K562 (cell line): ENCODE measurements around the gene DNAJC25. TPM values are rescaled to one million over a fixed set of nuclear protein-coding genes. Genes with fewer than 3 reads are reported as not detected.

ENCODE experiments used
- ATAC-seq: fragments of 200-7000 bp; cut with Tn5 transposase; 3 replicates; pipeline ENCODE4 v1.9.1; 2020; ENCODE audit warnings: moderate library complexity
- BruUV-seq: library from RNA; stranded (reverse); fragments of 400-500 nt; replicated peaks from 2 replicates; lab custom pipeline; 2021; lab: Mats Ljungman, UMichigan
- CTCF ChIA-PET: fragments of 300-600 bp; formaldehyde crosslinking; extraction: SDS; loops from one replicate; lab custom pipeline; 2021; ENCODE audit warnings: low intra/inter-chr PET ratio; lab: Yijun Ruan, JAX
- POLR2A ChIA-PET: fragments of 300-600, 350-650 bp; sonication (Branson Sonifier 250); formaldehyde crosslinking; extraction: SDS; loops from one replicate; lab custom pipeline; 2021; ENCODE audit warnings: antibody characterized with exemption, inconsistent platforms; lab: Yijun Ruan, JAX
- DNase-seq, 4 experiments: peaks; one replicate each; pipeline versions ENCODE4 v3.0.0 to v3.0.0-alpha.2; 2011 to 2018; ENCODE audit warnings: low spot score in 3 of 4, mixed read lengths in 3 of 4; ENCODE audit errors: extremely low read depth in 1 of 4
- FAIRE-seq: peaks from 2 replicates; lab custom pipeline; 2011; peaks lifted over from hg19 to GRCh38; lab: Jason Lieb, UNC
- H2AFZ ChIP-seq: 2 replicates; pipeline ENCODE4 v1.6.0; 2011; ENCODE audit warnings: low read depth, low read length, control low read depth, inconsistent platforms
- H3K27ac ChIP-seq: fragments of 200-600 bp; 3 replicates; pipeline ENCODE4 v1.8.0; 2011; ENCODE audit warnings: low read depth, mild to moderate bottlenecking, control low read depth, inconsistent platforms, low read length, moderate library complexity, mixed read lengths; ENCODE audit errors: extremely low read depth
- H3K27me3 ChIP-seq, 2 experiments: fragments of 300-600 bp in 1 of 2; 2 replicates in 1 of 2; 3 replicates in 1 of 2; pipeline versions ENCODE4 v1.6.0 to v1.8.0; 2011; ENCODE audit warnings: inconsistent platforms in 2 of 2, low read length in 2 of 2, mild to moderate bottlenecking in 1 of 2, mixed read lengths in 1 of 2, moderate library complexity in 1 of 2; ENCODE audit not compliant: control insufficient read depth in 2 of 2, insufficient read depth in 2 of 2
- H3K36me3 ChIP-seq: fragments of 300-600 bp; 3 replicates; pipeline ENCODE4 v1.8.0; 2011; ENCODE audit warnings: mild to moderate bottlenecking, low read length, inconsistent platforms; ENCODE audit not compliant: control insufficient read depth, insufficient read depth
- H3K4me1 ChIP-seq, 2 experiments: fragments of 200-600 bp in 1 of 2; replicated peaks in 1 of 2; 2 replicates in 1 of 2; 3 replicates in 1 of 2; pipeline versions ENCODE4 v1.5.1 to v1.8.0; 2011; ENCODE audit warnings: inconsistent platforms in 2 of 2, low read length in 2 of 2, mild to moderate bottlenecking in 1 of 2, mixed read lengths in 1 of 2, moderate library complexity in 1 of 2; ENCODE audit not compliant: control insufficient read depth in 2 of 2, insufficient read depth in 2 of 2
- H3K4me2 ChIP-seq: 2 replicates; pipeline ENCODE4 v1.6.1; 2011; ENCODE audit warnings: low read length, control low read depth, inconsistent platforms, mixed read lengths; ENCODE audit not compliant: insufficient read depth
- H3K4me3 ChIP-seq: fragments of 200-600 bp; sonication (generic), shearing (Covaris generic); 2 replicates; pipeline ENCODE4 v1.5.1; 2016; ENCODE audit warnings: control low read depth, inconsistent platforms
- H3K79me2 ChIP-seq: fragments of 200-600 bp; 3 replicates; pipeline ENCODE4 v1.8.0; 2011; ENCODE audit warnings: low read length, inconsistent platforms; ENCODE audit not compliant: control insufficient read depth, insufficient read depth
- H3K9ac ChIP-seq, 2 experiments: 2 replicates each; pipeline versions ENCODE4 v1.6.0 to v1.6.1; 2011; ENCODE audit warnings: low read depth in 2 of 2, low read length in 2 of 2, control low read depth in 1 of 2, inconsistent platforms in 1 of 2, mild to moderate bottlenecking in 1 of 2, mixed read lengths in 1 of 2; ENCODE audit not compliant: insufficient read depth in 1 of 2
- H3K9me1 ChIP-seq: one replicate; pipeline ENCODE4 v1.6.0; 2011; ENCODE audit warnings: inconsistent platforms, mild to moderate bottlenecking, low read length, moderate library complexity; ENCODE audit not compliant: control insufficient read depth, insufficient read depth
- H3K9me3 ChIP-seq: replicated peaks from 2 replicates; pipeline ENCODE4 v1.5.1; 2011; ENCODE audit warnings: low read depth, low read length, inconsistent platforms; ENCODE audit not compliant: control insufficient read depth, insufficient read depth
- H4K20me1 ChIP-seq: replicated peaks from 2 replicates; pipeline ENCODE4 v1.6.1; 2011; ENCODE audit warnings: low read length, inconsistent platforms, mixed read lengths; ENCODE audit not compliant: control insufficient read depth, insufficient read depth
- CBFA2T3 ChIP-seq: fragments of 450-650 bp; IDR thresholded peaks from 2 replicates; pipeline ENCODE4 v1.6.1; 2017
- ELF2 ChIP-seq: fragments of 250-450 bp; sonication (Bioruptor Pico); IDR thresholded peaks from 2 replicates; pipeline ENCODE4 v1.5.0; 2021; ENCODE audit warnings: mild to moderate bottlenecking
- GTF2A2 ChIP-seq: IDR thresholded peaks from 2 replicates; pipeline ENCODE4 v1.6.1; 2016; ENCODE audit warnings: mild to moderate bottlenecking, missing genetic modification characterization, missing compliant biosample characterization
- GTF2F1 ChIP-seq: IDR thresholded peaks from 2 replicates; pipeline ENCODE4 v1.6.1; 2011; ENCODE audit warnings: low read depth, low read length, improper control_type of control experiment
- IRF1 ChIP-seq: sonication (generic); formaldehyde crosslinking; IDR thresholded peaks from 2 replicates; pipeline ENCODE4 v1.8.0; 2022; ENCODE audit warnings: missing genetic modification reagents, mild to moderate bottlenecking, borderline replicate concordance
- KDM1A ChIP-seq, 2 experiments: fragments of 450-650 bp; IDR thresholded peaks; 2 replicates each; pipeline ENCODE4 v1.6.1; 2016; ENCODE audit warnings: mild to moderate bottlenecking in 2 of 2
- MAFF ChIP-seq: IDR thresholded peaks from 2 replicates; pipeline ENCODE4 v1.6.1; 2012; ENCODE audit warnings: low read length, improper control_type of control experiment
- MAFG ChIP-seq: fragments of 450-650 bp; conservative IDR thresholded peaks from 2 replicates; pipeline ENCODE4 v1.6.1; 2016; ENCODE audit warnings: missing genetic modification characterization, missing compliant biosample characterization
- MAZ ChIP-seq, 2 experiments: fragments of 450-650 bp in 1 of 2; sonication (generic) in 1 of 2; formaldehyde crosslinking; IDR thresholded peaks in 1 of 2; conservative IDR thresholded peaks in 1 of 2; 2 replicates each; pipeline versions ENCODE4 v1.4.0 to v1.5.0; 2020; ENCODE audit warnings: mild to moderate bottlenecking in 1 of 2, missing genetic modification reagents in 1 of 2
- MEF2D ChIP-seq: conservative IDR thresholded peaks from 2 replicates; pipeline ENCODE4 v1.6.1; 2016; ENCODE audit warnings: low read depth, missing genetic modification characterization, missing compliant biosample characterization
- MYC ChIP-seq, 2 experiments: fragments of 250-450 bp in 1 of 2; sonication (Bioruptor Pico) in 1 of 2; IDR thresholded peaks; 2 replicates each; pipeline versions ENCODE4 v1.5.1 to v1.6.1; 2012 to 2021; ENCODE audit warnings: low read depth in 2 of 2, borderline replicate concordance in 1 of 2, improper control_type of control experiment in 1 of 2, low read length in 1 of 2, mild to moderate bottlenecking in 1 of 2, moderate library complexity in 1 of 2
- MYNN ChIP-seq, 2 experiments: sonication (generic); formaldehyde crosslinking in 1 of 2; IDR thresholded peaks; 2 replicates each; pipeline versions ENCODE4 v1.5.0 to v1.6.1; 2016 to 2020; ENCODE audit warnings: antibody characterized with exemption in 1 of 2, missing genetic modification reagents in 1 of 2
- SMARCB1 ChIP-seq: IDR thresholded peaks from 2 replicates; pipeline ENCODE4 v1.6.1; 2011; ENCODE audit warnings: improper control_type of control experiment, low read depth; ENCODE audit not compliant: insufficient read length
- SRSF7 ChIP-seq: fragments of 200-400 bp; formaldehyde crosslinking; optimal IDR thresholded peaks from 2 replicates; pipeline ENCODE3; 2017; ENCODE audit warnings: mild to moderate bottlenecking, low read depth, low read length
- TAL1 ChIP-seq: fragments of 450-650 bp; IDR thresholded peaks from 2 replicates; pipeline ENCODE4 v1.6.1; 2016; ENCODE audit warnings: mild to moderate bottlenecking
- ZNF23 ChIP-seq: fragments of 250-450 bp; sonication (Bioruptor Pico); IDR thresholded peaks from 2 replicates; pipeline ENCODE4 v1.4.0; 2020; ENCODE audit warnings: mild to moderate bottlenecking
- ZNF232 ChIP-seq: sonication (generic); formaldehyde crosslinking; IDR thresholded peaks from 2 replicates; pipeline ENCODE4 v1.8.0; 2022; ENCODE audit warnings: mild to moderate bottlenecking, missing genetic modification reagents
- ZNF551 ChIP-seq: fragments of 250-450 bp; sonication (Bioruptor Pico); IDR thresholded peaks from 2 replicates; pipeline ENCODE4 v1.5.0; 2021; ENCODE audit warnings: mild to moderate bottlenecking, moderate library complexity
- WGBS: fragments of 100-300 bp; shearing (Covaris generic); methylation state at CpG from one replicate; pipeline ENCODE4 v1.1.6; 2016; ENCODE audit warnings: low coverage, mixed read lengths; ENCODE audit not compliant: insufficient coverage; ENCODE audit errors: missing lambda C conversion rate; 5-methylcytosine and 5-hydroxymethylcytosine counted together
- in situ Hi-C: fragments of 300-500 bp; cut with MboI; formaldehyde crosslinking; loops from 4 replicates; pipeline ENCODE4 v1.15.0; 2018; ENCODE audit warnings: inconsistent platforms, mixed read lengths
- intact Hi-C: fragments of 100-400 bp; cut with micrococcal nuclease; formaldehyde crosslinking; loops from 2 replicates; pipeline ENCODE4 v1.14.2; 2022
- polyA plus RNA-seq, 8 experiments: library from polyadenylated mRNA; depleted of rRNA in 4 of 8; stranded (reverse) in 5 of 8; unstranded in 3 of 8; fragments of >200 nt; fragmentation: Nextera tagmentation in 2 of 8; fragmentation: Illumina TruSeq in 1 of 8; extraction: Ambion mirVana in 2 of 8; extraction: Trizol in 1 of 8; gene quantifications; 2 replicates each; pipeline versions ENCODE4 v1.2.1 to v1.2.3, GENCODE V29; 2011 to 2014; ENCODE audit warnings: inconsistent platforms in 1 of 8, missing spikeins in 1 of 8
- total RNA-seq, 7 experiments: library from RNA; depleted of rRNA in 6 of 7; stranded (reverse); fragments of >200 nt in 6 of 7; fragmentation: Illumina TruSeq in 2 of 7; extraction: Trizol in 2 of 7; gene quantifications; 2 replicates each; pipeline versions ENCODE4 v1.2.1 to v1.2.3, GENCODE V29; 2011 to 2021; ENCODE audit warnings: low replicate concordance in 1 of 7

Gene DNAJC25
- total and polyA plus RNA-seq, 9 of the 15 experiments (the other 6 are each of a cell fraction or from before 2014, with no cell fraction given), result 3.7 to 11.2 (median 7.1) TPM

- H3K79me2 ChIP-seq, result peaks cover 16% of the 10 kb centered on the region; the same call in 2 of the 3 replicates
- no peak for FAIRE-seq
- intact Hi-C loops (no loop called here), in situ Hi-C loops (no loop called here)
- no peaks in the 10 kb centered on the region for H3K27me3 ChIP-seq
- WGBS, result 92% methylated on average over 4 of the region's 4 CpGs
- no peak for ATAC-seq
- H3K4me1 ChIP-seq, result 0 out of 5 replicates have a peak, but pooled peaks cover 0 to 5% of the 10 kb centered on the region in 2 experiments
- no peak overlapping the region for H2AFZ ChIP-seq
- peaks cover 71% of the 10 kb centered on the region for H3K36me3 ChIP-seq
- H4K20me1 ChIP-seq, result no peaks in the 10 kb centered on the region
- H3K4me3 ChIP-seq, result no peak overlapping the region
- no peak overlapping the region for H3K4me2 ChIP-seq
- CTCF ChIA-PET, result no interaction called here
- no TSS peak for BruUV-seq
- H3K9me3 ChIP-seq, result no peaks in the 10 kb centered on the region
- no peak overlapping the region for H3K27ac ChIP-seq
- no peak for DNase-seq
- no peak overlapping the region for H3K9ac ChIP-seq
- H3K9me1 ChIP-seq, result no peaks in the 10 kb centered on the region
- POLR2A ChIA-PET, result no interaction called here
- no peak for TF ChIP-seq ZNF232
- TF ChIP-seq ZNF551 (CRISPR knock-in tag), result no peak
- TF ChIP-seq KDM1A (IDR thresholded peaks at IDR 0.05), result no peak
- no peak for TF ChIP-seq TAL1
- no peak for TF ChIP-seq ZNF23 (CRISPR knock-in tag)
- no peak for TF ChIP-seq MEF2D (tag)
- TF ChIP-seq MAFG (tag), result no peak
- no peak for TF ChIP-seq MAZ (CRISPR knock-in tag; conservative IDR thresholded peaks at IDR 0.05 in 1 of 2, IDR thresholded peaks at IDR 0.05 in 1 of 2)
- no peak for TF ChIP-seq MAFF
- TF ChIP-seq SMARCB1, result no peak
- no peak for TF ChIP-seq MYNN (IDR thresholded peaks at IDR 0.05)
- no peak for TF ChIP-seq MYNN (CRISPR knock-in tag; IDR thresholded peaks at IDR 0.05)
- TF ChIP-seq SRSF7, result no peak
- no peak for TF ChIP-seq GTF2F1
- TF ChIP-seq CBFA2T3, result no peak
- TF ChIP-seq IRF1 (CRISPR knock-in tag), result no peak
- no peak for TF ChIP-seq MYC (IDR thresholded peaks at IDR 0.05; ENCODE audit: low read depth, low read length)
- TF ChIP-seq MYC (CRISPR knock-in tag; IDR thresholded peaks at IDR 0.05; ENCODE audit: borderline replicate concordance, low read depth), result no peak
- no peak for TF ChIP-seq ELF2 (CRISPR knock-in tag)
- no peak for TF ChIP-seq GTF2A2 (tag)
These were observed 16.9 kb downstream of the DNAJC25 start for GRCh38 chr9:111648066-111648465.
